ENCODE data around the gene P3H4.

P3H4 gene

DNA sequence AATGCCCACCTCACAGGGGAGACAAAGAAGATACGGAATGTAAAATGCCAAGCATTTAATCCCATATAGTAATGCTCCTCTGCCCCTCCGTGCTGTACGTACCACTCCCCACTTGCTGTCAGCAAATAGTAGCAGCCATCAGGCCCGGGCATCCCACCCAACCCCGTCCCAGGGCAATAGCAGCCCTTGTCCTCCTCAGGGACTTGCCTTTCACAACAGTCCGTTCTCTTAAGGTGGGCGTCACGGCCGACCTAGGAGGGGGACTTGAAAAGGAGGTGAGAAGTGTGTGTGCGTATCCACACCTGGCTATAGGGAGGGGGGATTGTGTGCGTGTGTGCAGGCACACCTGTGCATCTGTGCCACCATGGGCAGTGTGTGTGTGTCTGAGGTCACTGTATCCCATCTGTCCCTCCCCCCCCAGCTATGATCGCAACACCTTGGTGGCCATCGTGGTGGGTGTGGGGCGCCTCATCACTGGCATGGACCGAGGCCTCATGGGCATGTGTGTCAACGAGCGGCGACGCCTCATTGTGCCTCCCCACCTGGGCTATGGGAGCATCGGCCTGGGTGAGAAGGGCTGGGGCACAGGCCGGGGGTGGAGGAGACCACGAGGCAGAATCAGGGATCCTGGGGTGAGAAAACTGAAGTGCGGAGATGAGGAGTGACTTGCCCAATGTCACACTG is 5.0 kb upstream of the P3H4 start:
- H3K9me3 ChIP-seq (ENCODE audit: control insufficient read depth, low read length) = no peaks in the 10 kb centered on the region
- no peak overlapping the region for H3K4me2 ChIP-seq (ENCODE audit: low read length)
- H3K79me2 ChIP-seq = no peaks in the 10 kb centered on the region
- no peak overlapping the region for H3K9ac ChIP-seq
- no peak overlapping the region for H3K4me3 ChIP-seq (ENCODE audit: low read depth, low read length)
- no peaks in the 10 kb centered on the region for H3K36me3 ChIP-seq (ENCODE audit: control insufficient read depth, insufficient read depth, low read length)
- H3K4me1 ChIP-seq = peaks cover 8% of the 10 kb centered on the region
- H3K27me3 ChIP-seq (ENCODE audit: control insufficient read depth, insufficient read depth, low read length) = no peaks in the 10 kb centered on the region
- no peak overlapping the region for H2AFZ ChIP-seq
- TF ChIP-seq, protein P1, sequence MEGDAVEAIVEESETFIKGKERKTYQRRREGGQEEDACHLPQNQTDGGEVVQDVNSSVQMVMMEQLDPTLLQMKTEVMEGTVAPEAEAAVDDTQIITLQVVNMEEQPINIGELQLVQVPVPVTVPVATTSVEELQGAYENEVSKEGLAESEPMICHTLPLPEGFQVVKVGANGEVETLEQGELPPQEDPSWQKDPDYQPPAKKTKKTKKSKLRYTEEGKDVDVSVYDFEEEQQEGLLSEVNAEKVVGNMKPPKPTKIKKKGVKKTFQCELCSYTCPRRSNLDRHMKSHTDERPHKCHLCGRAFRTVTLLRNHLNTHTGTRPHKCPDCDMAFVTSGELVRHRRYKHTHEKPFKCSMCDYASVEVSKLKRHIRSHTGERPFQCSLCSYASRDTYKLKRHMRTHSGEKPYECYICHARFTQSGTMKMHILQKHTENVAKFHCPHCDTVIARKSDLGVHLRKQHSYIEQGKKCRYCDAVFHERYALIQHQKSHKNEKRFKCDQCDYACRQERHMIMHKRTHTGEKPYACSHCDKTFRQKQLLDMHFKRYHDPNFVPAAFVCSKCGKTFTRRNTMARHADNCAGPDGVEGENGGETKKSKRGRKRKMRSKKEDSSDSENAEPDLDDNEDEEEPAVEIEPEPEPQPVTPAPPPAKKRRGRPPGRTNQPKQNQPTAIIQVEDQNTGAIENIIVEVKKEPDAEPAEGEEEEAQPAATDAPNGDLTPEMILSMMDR (IDR thresholded peaks at IDR 0.05) = no peak
- H3K27ac ChIP-seq = no peak overlapping the region

DNA sequence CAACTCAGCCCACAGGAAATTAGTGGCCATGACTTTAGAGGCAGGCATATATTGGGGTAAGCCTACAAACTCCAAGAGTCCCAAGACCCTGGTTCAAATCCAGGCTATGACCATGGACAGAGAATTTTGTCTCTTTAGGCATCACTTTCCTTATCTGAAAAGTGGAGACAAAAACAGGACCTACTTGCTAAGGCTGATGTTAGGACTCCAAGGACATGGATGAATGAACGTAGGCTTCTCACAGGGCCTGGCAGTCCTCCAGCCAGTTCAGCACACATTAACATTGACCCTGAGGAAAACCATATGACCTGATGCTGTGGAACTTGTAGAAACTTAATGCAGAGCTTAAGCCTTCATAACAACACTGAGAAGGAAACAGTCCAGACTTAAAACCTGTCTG is 2.4 kb upstream of the P3H4 start:
- Histone ChIP-seq H3K4me2 (ENCODE audit: low read length) (peak overlapping the region; percentile 80), H3K36me3 (ENCODE audit: control insufficient read depth, insufficient read depth, low read length) (no peaks in the 10 kb centered on the region), H3K27ac (peak overlapping the region; percentile 48), H3K79me2 (no peaks in the 10 kb centered on the region), H3K4me3 (ENCODE audit: low read depth, low read length) (no peak overlapping the region), H3K9me3 (ENCODE audit: control insufficient read depth, low read length) (no peaks in the 10 kb centered on the region), H3K9ac (no peak overlapping the region), H3K4me1 (peaks cover 12% of the 10 kb centered on the region), H3K27me3 (ENCODE audit: control insufficient read depth, insufficient read depth, low read length) (no peaks in the 10 kb centered on the region), H2AFZ (peak overlapping the region; percentile 16)
- TF ChIP-seq, protein P1 (IDR thresholded peaks at IDR 0.05) = no peak

DNA sequence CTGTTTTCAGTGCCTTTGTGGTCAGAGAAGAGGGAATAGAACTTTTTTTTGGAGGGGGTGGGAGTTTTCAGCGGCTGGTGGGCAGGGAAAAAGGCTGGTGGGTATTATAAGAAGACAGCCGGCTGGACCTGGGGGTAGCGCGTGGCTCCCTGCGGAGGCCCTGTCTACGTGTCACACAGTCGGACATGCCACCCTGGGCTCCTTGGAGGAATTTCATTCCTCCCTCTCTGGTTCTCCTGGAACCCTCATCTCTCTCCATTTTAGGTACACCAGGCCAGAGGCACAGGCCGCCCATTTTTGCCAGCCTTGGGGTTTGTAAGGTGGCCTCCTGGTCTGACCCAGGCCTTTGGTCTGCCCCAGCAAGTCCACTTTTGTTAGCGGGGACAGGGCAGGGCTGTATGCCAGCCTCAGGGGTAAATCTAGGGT is 2.0 kb upstream of the P3H4 start:
- Histone ChIP-seq H3K36me3 (ENCODE audit: control insufficient read depth, insufficient read depth, low read length) (no peaks in the 10 kb centered on the region), H3K4me3 (ENCODE audit: low read depth, low read length) (peak overlapping the region; percentile 74), H3K4me2 (ENCODE audit: low read length) (peak overlapping the region; percentile 80), H3K27me3 (ENCODE audit: control insufficient read depth, insufficient read depth, low read length) (no peaks in the 10 kb centered on the region), H3K4me1 (peaks cover 12% of the 10 kb centered on the region), H3K79me2 (no peaks in the 10 kb centered on the region), H3K9me3 (ENCODE audit: control insufficient read depth, low read length) (no peaks in the 10 kb centered on the region), H3K27ac (peak overlapping the region; percentile 70), H2AFZ (peak overlapping the region; percentile 99), H3K9ac (no peak overlapping the region)
- TF ChIP-seq, protein P1 (IDR thresholded peaks at IDR 0.05) = no peak

DNA sequence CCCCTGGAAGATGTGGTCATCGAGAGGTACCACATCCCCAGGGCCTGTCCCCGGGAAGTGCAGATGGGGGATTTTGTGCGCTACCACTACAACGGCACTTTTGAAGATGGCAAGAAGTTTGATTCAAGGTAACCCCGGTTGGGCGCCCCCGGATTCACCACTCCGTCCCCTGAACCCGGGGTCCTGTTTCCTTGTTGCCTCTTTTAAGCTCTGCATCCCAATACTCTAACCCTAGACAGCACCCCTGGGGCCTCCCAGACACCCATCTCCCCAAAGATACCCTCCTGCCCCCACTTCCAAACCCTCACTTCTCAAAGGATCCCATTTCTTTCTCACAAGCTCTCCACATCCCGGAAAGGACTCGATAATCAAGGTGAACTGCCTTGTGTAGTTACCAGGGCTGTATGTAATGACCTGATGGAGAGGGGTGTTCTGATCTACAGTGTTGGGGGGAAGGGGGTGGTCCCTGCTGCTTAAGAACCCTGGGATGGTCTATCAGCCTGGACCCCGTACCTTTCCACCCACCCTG is 1.5 kb upstream of the P3H4 start:
- Histone ChIP-seq H3K4me3 (ENCODE audit: low read depth, low read length) (peak overlapping the region; percentile 74), H3K4me2 (ENCODE audit: low read length) (peak overlapping the region; percentile 80), H3K27me3 (ENCODE audit: control insufficient read depth, insufficient read depth, low read length) (no peaks in the 10 kb centered on the region), H3K36me3 (ENCODE audit: control insufficient read depth, insufficient read depth, low read length) (no peaks in the 10 kb centered on the region), H2AFZ (peak overlapping the region; percentile 99), H3K9me3 (ENCODE audit: control insufficient read depth, low read length) (no peaks in the 10 kb centered on the region), H3K27ac (peak overlapping the region; percentile 70), H3K9ac (peak overlapping the region; percentile 37), H3K79me2 (no peaks in the 10 kb centered on the region), H3K4me1 (peaks cover 12% of the 10 kb centered on the region)
- TF ChIP-seq, protein P1 (IDR thresholded peaks at IDR 0.05) = no peak
